GM19023 (cell line): ENCODE data around the gene SLC30A7.
A peak's percentile ranks its signal among the peaks of the same experiment; 100 is the strongest.
"Not testable (repeated sequence)": the region's sequence is repeated elsewhere in the genome, so short reads cannot be mapped to it uniquely, and the experiment has no call there.

Experiments
- ATAC-seq: cut with Tn5 transposase; IDR thresholded peaks from one replicate; pipeline ENCODE4 v1.9.1; 2021; ENCODE audit warnings: mild to moderate bottlenecking, moderate library complexity; ENCODE audit not compliant: unreplicated experiment

Gene SLC30A7

GRCh38 chr1:100933555-100933954, 37.7 kb downstream of the SLC30A7 start:
- not testable (repeated sequence) for ATAC-seq

- ATAC-seq, result no peak
Observed at GRCh38 chr1:100936194-100936967, 40.5 kb downstream of the SLC30A7 start.

- peak; percentile 67 for ATAC-seq
Observed at GRCh38 chr1:100941098-100941527, 45.2 kb downstream of the SLC30A7 start.

GRCh38 chr1:100941580-100942216, 45.8 kb downstream of the SLC30A7 start:
- no peak for ATAC-seq

GRCh38 chr1:100942304-100943046, 46.6 kb downstream of the SLC30A7 start:
- no peak for ATAC-seq

- ATAC-seq, result no peak
Observed at GRCh38 chr1:100943533-100943932, 47.6 kb downstream of the SLC30A7 start.

GRCh38 chr1:100946064-100946463, 50.2 kb downstream of the SLC30A7 start:
- not testable (repeated sequence) for ATAC-seq

- ATAC-seq, result not testable (repeated sequence)
Observed at GRCh38 chr1:100947816-100948215, 51.9 kb downstream of the SLC30A7 start.

GRCh38 chr1:100948721-100949405, 53.0 kb downstream of the SLC30A7 start:
- not testable (repeated sequence) for ATAC-seq

- peak; percentile 98 for ATAC-seq
Observed at GRCh38 chr1:100949515-100950158, 53.7 kb downstream of the SLC30A7 start.

- ATAC-seq, result no peak
Observed at GRCh38 chr1:100950337-100950736, 54.4 kb downstream of the SLC30A7 start.

- ATAC-seq, result no peak
Observed at GRCh38 chr1:100950781-100951180, 54.9 kb downstream of the SLC30A7 start.

GRCh38 chr1:100952104-100952745, 56.3 kb downstream of the SLC30A7 start:
- ATAC-seq, result no peak

GRCh38 chr1:100952970-100953369, 57.1 kb downstream of the SLC30A7 start:
- not testable (repeated sequence) for ATAC-seq

- ATAC-seq, result no peak
Observed at GRCh38 chr1:100953960-100954730, 58.3 kb downstream of the SLC30A7 start.

- ATAC-seq, result no peak
Observed at GRCh38 chr1:100955322-100955721, 59.4 kb downstream of the SLC30A7 start.

- ATAC-seq, result no peak
Observed at GRCh38 chr1:100959502-100960060, 63.7 kb downstream of the SLC30A7 start.

- ATAC-seq, result no peak
Observed at GRCh38 chr1:100960098-100960497, 64.2 kb downstream of the SLC30A7 start.

GRCh38 chr1:100968621-100969020, 72.7 kb downstream of the SLC30A7 start:
- ATAC-seq, result no peak
